Tibial nerve (tissue), 4 donors: ENCODE measurements around the gene BCORL1. TPM values are rescaled to one million over a fixed set of nuclear protein-coding genes. Genes with fewer than 3 reads are reported as not detected.

Source experiments
- DNase-seq, 2 donors: peaks; one replicate each; pipeline ENCODE4 v3.0.0-alpha.2; 2019; ENCODE audit warnings: low spot score in 2 of 2
- H3K27ac ChIP-seq, 4 donors: fragments of 200-600 bp; sonication (generic) in 3 of 4; one replicate each; pipeline ENCODE4 v1.5.1; 2017 to 2019; ENCODE audit warnings: mild to moderate bottlenecking in 1 of 4
- H3K27me3 ChIP-seq, 2 donors: fragments of 200-600 bp; sonication (generic) in 1 of 2; one replicate each; pipeline versions ENCODE4 v1.5.1 to v1.6.0; 2017 to 2019
- H3K36me3 ChIP-seq, 3 donors: fragments of 200-600 bp; sonication (generic); one replicate each; pipeline ENCODE4 v1.5.1; 2018 to 2019
- H3K4me1 ChIP-seq, 4 donors: fragments of 200-600 bp; sonication (generic) in 3 of 4; one replicate each; pipeline ENCODE4 v1.5.1; 2017 to 2019
- H3K4me3 ChIP-seq, 4 donors: fragments of 200-600 bp; sonication (generic) in 3 of 4; one replicate each; pipeline ENCODE4 v1.5.1; 2017 to 2019; ENCODE audit warnings: mild to moderate bottlenecking in 1 of 4, moderate library complexity in 1 of 4
- H3K9me3 ChIP-seq, 4 donors: fragments of 200-600 bp; sonication (generic) in 3 of 4; one replicate each; pipeline ENCODE4 v1.5.1; 2017 to 2019
- EP300 ChIP-seq, 2 donors: sonication (generic); formaldehyde crosslinking; IDR thresholded peaks; one replicate each; pipeline ENCODE4 v1.6.1; 2017; ENCODE audit warnings: antibody characterized with exemption in 2 of 2, mild to moderate bottlenecking in 1 of 2
- POLR2A ChIP-seq, 2 donors: fragments of 450-650 bp; IDR thresholded peaks; one replicate each; pipeline ENCODE4 v1.6.1; 2017; ENCODE audit warnings: antibody characterized with exemption in 2 of 2, mild to moderate bottlenecking in 2 of 2, moderate library complexity in 2 of 2
- WGBS, 2 donors: methylation state at CpG; one replicate each; pipeline ENCODE4 v1.1.5; 2018; 5-methylcytosine and 5-hydroxymethylcytosine counted together
- total RNA-seq, 4 donors: library from RNA; depleted of rRNA; stranded (reverse); fragments of >200 nt; gene quantifications; one replicate each; pipeline ENCODE4 v1.1.0, GENCODE V29; 2016
- TF ChIP-seq, protein P1 (sequence below), 5 experiments: fragments of 200-600 bp in 3 of 5; fragments of 450-650 bp in 2 of 5; sonication (generic) in 3 of 5; IDR thresholded peaks; one replicate each; pipeline ENCODE4 v1.5.1; 2016 to 2019; ENCODE audit warnings: antibody characterized with exemption in 5 of 5, mild to moderate bottlenecking in 3 of 5, moderate library complexity in 2 of 5

Gene BCORL1
- total RNA-seq, 4 donors from 2014 or later: 4.7 to 10.0 (median 9.0) TPM

- no peak for DNase-seq
- Histone ChIP-seq H3K27ac (no peak overlapping the region), H3K36me3 (no peaks in the 10 kb centered on the region), H3K4me1 (peaks cover 0 to 30% (median 10%) of the 10 kb centered on the region in 4 donors), H3K9me3 (no peaks in the 10 kb centered on the region), H3K4me3 (no peak overlapping the region), H3K27me3 (no peaks in the 10 kb centered on the region)
- TF ChIP-seq POLR2A (IDR thresholded peaks at IDR 0.05) (no peak), EP300 (IDR thresholded peaks at IDR 0.05) (no peak)
- TF ChIP-seq, protein P1, sequence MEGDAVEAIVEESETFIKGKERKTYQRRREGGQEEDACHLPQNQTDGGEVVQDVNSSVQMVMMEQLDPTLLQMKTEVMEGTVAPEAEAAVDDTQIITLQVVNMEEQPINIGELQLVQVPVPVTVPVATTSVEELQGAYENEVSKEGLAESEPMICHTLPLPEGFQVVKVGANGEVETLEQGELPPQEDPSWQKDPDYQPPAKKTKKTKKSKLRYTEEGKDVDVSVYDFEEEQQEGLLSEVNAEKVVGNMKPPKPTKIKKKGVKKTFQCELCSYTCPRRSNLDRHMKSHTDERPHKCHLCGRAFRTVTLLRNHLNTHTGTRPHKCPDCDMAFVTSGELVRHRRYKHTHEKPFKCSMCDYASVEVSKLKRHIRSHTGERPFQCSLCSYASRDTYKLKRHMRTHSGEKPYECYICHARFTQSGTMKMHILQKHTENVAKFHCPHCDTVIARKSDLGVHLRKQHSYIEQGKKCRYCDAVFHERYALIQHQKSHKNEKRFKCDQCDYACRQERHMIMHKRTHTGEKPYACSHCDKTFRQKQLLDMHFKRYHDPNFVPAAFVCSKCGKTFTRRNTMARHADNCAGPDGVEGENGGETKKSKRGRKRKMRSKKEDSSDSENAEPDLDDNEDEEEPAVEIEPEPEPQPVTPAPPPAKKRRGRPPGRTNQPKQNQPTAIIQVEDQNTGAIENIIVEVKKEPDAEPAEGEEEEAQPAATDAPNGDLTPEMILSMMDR (IDR thresholded peaks at IDR 0.05): no peak
- WGBS, 2 donors: 91 to 92% methylated on average over 2 to 4 of the region's 7 CpGs
Observed at GRCh38 chrX:130080791-130081367, 98.4 kb downstream of the BCORL1 start.

DNA sequence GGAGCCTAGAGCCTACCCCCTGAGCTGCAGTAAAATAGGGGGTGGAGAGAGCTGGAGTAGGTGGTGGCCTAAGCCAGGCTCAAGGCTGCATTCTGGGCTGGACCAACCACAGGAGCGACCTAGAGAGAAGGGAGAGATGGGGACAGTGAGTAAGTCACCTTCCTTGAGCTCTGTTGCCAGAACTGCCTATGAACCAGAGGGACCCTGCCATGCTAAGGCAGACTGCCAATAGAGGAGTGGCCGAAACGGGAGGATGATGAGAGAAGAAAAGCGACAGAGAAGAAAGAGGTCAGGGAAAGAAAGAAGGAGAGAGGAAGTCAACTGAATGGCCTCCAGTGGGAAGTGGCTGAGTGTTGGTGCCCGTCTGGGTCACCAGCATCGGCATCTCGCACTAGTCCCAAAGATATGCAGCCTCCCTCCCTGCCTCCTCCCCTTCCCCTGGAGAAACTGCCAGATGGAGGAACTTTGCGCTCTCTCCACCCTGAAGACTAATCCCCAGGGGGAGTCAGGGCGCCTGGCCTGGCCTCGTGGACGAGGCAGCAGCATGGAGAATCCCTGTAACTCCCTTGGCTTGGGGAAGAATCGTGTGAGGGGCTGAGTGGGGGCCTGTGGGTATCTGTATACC, 99.1 kb downstream of the BCORL1 start:
- no peaks in the 10 kb centered on the region for H3K9me3 ChIP-seq
- no peak for DNase-seq
- no peaks in the 10 kb centered on the region for H3K36me3 ChIP-seq
- H3K4me1 ChIP-seq: peaks cover 0 to 30% (median 10%) of the 10 kb centered on the region in 4 donors
- WGBS, 2 donors: 30 to 45% methylated on average over 10 to 12 of the region's 12 CpGs
- no peaks in the 10 kb centered on the region for H3K27me3 ChIP-seq
- H3K4me3 ChIP-seq: no peak overlapping the region
- TF ChIP-seq, protein P1 (IDR thresholded peaks at IDR 0.05): no peak
- TF ChIP-seq EP300 (IDR thresholded peaks at IDR 0.05) (no peak), POLR2A (IDR thresholded peaks at IDR 0.05) (no peak)
- H3K27ac ChIP-seq: peak overlapping the region in 3 of 4 donors; percentile 42 to 71 (median 70)

DNA sequence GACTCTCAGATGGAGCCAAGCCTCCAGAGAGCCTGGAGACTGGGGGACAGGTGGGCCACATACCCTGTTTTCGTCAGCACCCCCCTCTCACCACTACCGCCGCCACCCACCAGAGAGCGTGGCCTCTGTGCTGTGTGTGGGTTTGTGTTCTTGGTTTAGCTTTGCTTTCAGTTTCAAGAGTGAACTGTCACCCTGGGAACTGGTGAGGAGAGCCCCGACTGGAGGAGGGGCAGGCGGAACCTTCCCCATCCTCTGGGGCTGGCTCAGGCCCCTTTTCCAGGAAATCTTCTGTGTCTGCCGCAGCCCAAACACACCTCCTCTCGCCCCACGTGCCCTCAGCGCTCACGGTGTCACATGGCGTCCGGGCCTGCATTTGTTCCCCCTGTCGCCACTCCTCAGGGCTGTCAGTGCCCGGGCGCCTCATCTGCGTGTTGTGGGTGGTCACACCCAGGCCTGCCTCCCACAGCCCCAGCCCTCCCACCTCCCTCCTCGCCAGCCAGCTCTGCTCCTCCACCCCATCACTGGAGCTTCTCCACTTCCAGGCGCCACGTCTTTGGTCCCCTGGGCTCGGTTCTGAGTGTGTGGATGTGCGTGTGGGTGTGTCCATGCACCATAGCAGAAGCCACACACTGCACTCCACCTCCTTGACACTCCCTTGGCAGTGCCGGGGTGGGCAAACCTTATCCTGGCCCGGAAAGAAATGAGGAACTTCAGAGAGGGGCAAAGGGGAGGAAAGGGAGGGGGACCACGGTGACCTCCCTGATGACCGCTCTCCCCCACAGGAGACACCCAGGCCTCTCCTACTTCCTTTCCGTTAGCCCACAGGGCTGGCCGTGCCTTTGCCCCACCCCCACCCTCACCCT, 100.0 kb downstream of the BCORL1 start:
- 25 to 50% methylated on average over 20 to 27 of the region's 28 CpGs for WGBS, 2 donors
- H3K4me3 ChIP-seq: peak overlapping the region in 2 of 4 donors; percentile 12 to 21
- TF ChIP-seq, protein P1 (IDR thresholded peaks at IDR 0.05): peak in 3 of 5 experiments; percentile 8 to 37 (median 34)
- no peak for TF ChIP-seq POLR2A (IDR thresholded peaks at IDR 0.05)
- no peak for DNase-seq
- peaks cover 0 to 38% (median 10%) of the 10 kb centered on the region in 4 donors for H3K4me1 ChIP-seq
- no peaks in the 10 kb centered on the region for H3K36me3 ChIP-seq
- no peaks in the 10 kb centered on the region for H3K9me3 ChIP-seq
- H3K27me3 ChIP-seq: no peaks in the 10 kb centered on the region
- peak overlapping the region in 3 of 4 donors; percentile 42 to 71 (median 70) for H3K27ac ChIP-seq

- H3K4me3 ChIP-seq: no peak overlapping the region
- TF ChIP-seq POLR2A (IDR thresholded peaks at IDR 0.05): no peak
- TF ChIP-seq, protein P1 (IDR thresholded peaks at IDR 0.05): no peak
- TF ChIP-seq EP300 (IDR thresholded peaks at IDR 0.05): no peak
- no peaks in the 10 kb centered on the region for H3K9me3 ChIP-seq
- no peak for DNase-seq
- WGBS, 2 donors: 39 to 54% methylated on average over 5 to 7 of the region's 7 CpGs
- peaks cover 0 to 38% (median 10%) of the 10 kb centered on the region in 4 donors for H3K4me1 ChIP-seq
- no peaks in the 10 kb centered on the region for H3K27me3 ChIP-seq
- peak overlapping the region in 2 of 4 donors; percentile 42 to 70 for H3K27ac ChIP-seq
- H3K36me3 ChIP-seq: no peaks in the 10 kb centered on the region
Observed at GRCh38 chrX:130083107-130083490, 100.7 kb downstream of the BCORL1 start.
